Gastrocnemius medialis (tissue), 4 donors: ENCODE measurements around the gene C4orf33.
"Not testable (repeated sequence)": the region's sequence is repeated elsewhere in the genome, so short reads cannot be mapped to it uniquely, and the experiment has no call there.

ENCODE experiments used
- POLR2A ChIP-seq, 2 donors: fragments of 450-650 bp; IDR thresholded peaks; one replicate each; pipeline ENCODE4 v1.6.1; 2017; ENCODE audit warnings: antibody characterized with exemption in 2 of 2, mild to moderate bottlenecking in 2 of 2, moderate library complexity in 2 of 2
- TF ChIP-seq, protein P1 (sequence below), 5 experiments: fragments of 450-650 bp in 3 of 5; fragments of 200-600 bp in 2 of 5; sonication (generic) in 2 of 5; IDR thresholded peaks in 4 of 5; conservative IDR thresholded peaks in 1 of 5; 1 replicate in 4 of 5; 2 replicates in 1 of 5; pipeline ENCODE4 v1.5.1; 2016 to 2019; ENCODE audit warnings: antibody characterized with exemption in 5 of 5, mild to moderate bottlenecking in 3 of 5, moderate library complexity in 3 of 5

DNA sequence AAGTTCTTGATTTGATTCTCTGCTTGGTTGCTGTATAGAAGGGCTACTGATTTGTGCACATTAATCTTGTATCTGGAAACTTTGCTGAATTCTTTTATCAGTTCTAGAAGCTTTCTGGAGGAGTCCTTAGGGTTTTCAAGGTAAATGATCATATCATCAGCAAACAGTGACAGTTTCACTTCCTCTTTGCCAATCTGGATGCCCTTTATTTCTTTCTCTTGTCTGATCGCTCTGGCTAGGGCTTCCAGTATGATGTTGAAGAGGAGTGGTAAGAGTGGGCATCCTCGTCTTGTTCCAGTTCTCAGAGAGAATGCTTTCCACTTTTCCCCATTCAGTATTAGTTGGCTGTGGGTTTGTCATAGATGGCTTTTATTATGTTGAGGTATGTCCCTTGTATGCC, 26.4 kb upstream of the C4orf33 start:
- TF ChIP-seq, protein P1, sequence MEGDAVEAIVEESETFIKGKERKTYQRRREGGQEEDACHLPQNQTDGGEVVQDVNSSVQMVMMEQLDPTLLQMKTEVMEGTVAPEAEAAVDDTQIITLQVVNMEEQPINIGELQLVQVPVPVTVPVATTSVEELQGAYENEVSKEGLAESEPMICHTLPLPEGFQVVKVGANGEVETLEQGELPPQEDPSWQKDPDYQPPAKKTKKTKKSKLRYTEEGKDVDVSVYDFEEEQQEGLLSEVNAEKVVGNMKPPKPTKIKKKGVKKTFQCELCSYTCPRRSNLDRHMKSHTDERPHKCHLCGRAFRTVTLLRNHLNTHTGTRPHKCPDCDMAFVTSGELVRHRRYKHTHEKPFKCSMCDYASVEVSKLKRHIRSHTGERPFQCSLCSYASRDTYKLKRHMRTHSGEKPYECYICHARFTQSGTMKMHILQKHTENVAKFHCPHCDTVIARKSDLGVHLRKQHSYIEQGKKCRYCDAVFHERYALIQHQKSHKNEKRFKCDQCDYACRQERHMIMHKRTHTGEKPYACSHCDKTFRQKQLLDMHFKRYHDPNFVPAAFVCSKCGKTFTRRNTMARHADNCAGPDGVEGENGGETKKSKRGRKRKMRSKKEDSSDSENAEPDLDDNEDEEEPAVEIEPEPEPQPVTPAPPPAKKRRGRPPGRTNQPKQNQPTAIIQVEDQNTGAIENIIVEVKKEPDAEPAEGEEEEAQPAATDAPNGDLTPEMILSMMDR (IDR thresholded peaks at IDR 0.05 in 4 of 5, conservative IDR thresholded peaks at IDR 0.05 in 1 of 5), result not testable (repeated sequence)
- TF ChIP-seq POLR2A (IDR thresholded peaks at IDR 0.05), result not testable (repeated sequence)
